ENCODE results near the gene NBR1. TPM values are rescaled to one million over a fixed set of nuclear protein-coding genes. Genes with fewer than 3 reads are reported as not detected.

The NBR1 gene
- total and polyA plus RNA-seq, 2 of the 8 experiments (the other 6 are each of a cell fraction or from before 2014, with no cell fraction given) = 13.5 to 36.0 TPM

GRCh38 chr17:43140396-43141332 is 30.4 kb upstream of the NBR1 start:
- Histone ChIP-seq H3K27ac (ENCODE audit: low read depth, low read length) (no peak overlapping the region), H3K27me3 (replicated peaks in 1 of 4; ENCODE audit: control insufficient read depth in 3 of 4, extremely low read depth in 1 of 4, insufficient read depth in 3 of 4, low read length in 3 of 4) (no peaks in the 10 kb centered on the region), H2BK15ac (ENCODE audit: low read length) (no peak overlapping the region), H3K4me3 (ENCODE audit: extremely low read depth in 1 of 4, insufficient read depth in 2 of 4, low read depth in 3 of 4, low read length in 4 of 4) (no peak overlapping the region), H3K56ac (replicated peaks; ENCODE audit: insufficient read length, low read depth, low read length) (no peak overlapping the region), H2AFZ (ENCODE audit: low read length) (no peak overlapping the region), H4K8ac (ENCODE audit: extremely low read depth, insufficient read depth, low read length) (no peak overlapping the region), H4K5ac (ENCODE audit: insufficient read length, low read depth, low read length) (no peak overlapping the region), H3K9me3 (ENCODE audit: insufficient read depth in 2 of 2, low read depth in 1 of 2, low read length in 1 of 2) (peaks cover 0 to 2% of the 10 kb centered on the region in 2 experiments; a peak in 1 of 4 replicates), H3K79me2 (ENCODE audit: control insufficient read depth in 1 of 2, insufficient read depth in 2 of 2, low read length in 2 of 2) (no peaks in the 10 kb centered on the region), H3K79me1 (ENCODE audit: low read depth, low read length) (no peaks in the 10 kb centered on the region; the same call in 1 of the 2 replicates), H3K36me3 (ENCODE audit: control insufficient read depth in 2 of 4, insufficient read depth in 4 of 4, low read length in 3 of 4) (peaks cover 0 to 3% (median 0%) of the 10 kb centered on the region in 4 experiments; a peak in 3 of 8 replicates), H3K9ac (replicated peaks in 1 of 4; ENCODE audit: extremely low read depth in 1 of 4, low read depth in 3 of 4, low read length in 3 of 4) (no peak overlapping the region), H2AK5ac (ENCODE audit: low read depth, low read length) (no peak overlapping the region), H2BK20ac (ENCODE audit: low read length) (no peak overlapping the region), H3K14ac (ENCODE audit: insufficient read length) (no peak overlapping the region), H3K23me2 (ENCODE audit: low read depth, low read length) (no peaks in the 10 kb centered on the region), H3K4me1 (replicated peaks in 1 of 4; ENCODE audit: control insufficient read depth in 3 of 4, insufficient read depth in 4 of 4, low read length in 3 of 4) (no peaks in the 10 kb centered on the region; a peak in 1 of 7 replicates), H2BK120ac (replicated peaks; ENCODE audit: low read depth, low read length) (no peak overlapping the region), H4K91ac (replicated peaks; ENCODE audit: insufficient read length, low read length) (no peak overlapping the region), H3K23ac (ENCODE audit: insufficient read length) (no peak overlapping the region), H3K4ac (replicated peaks; ENCODE audit: insufficient read length, low read depth, low read length) (no peak overlapping the region), H4K20me1 (replicated peaks in 1 of 2; ENCODE audit: control insufficient read depth in 1 of 2, insufficient read depth in 2 of 2, low read length in 2 of 2) (no peaks in the 10 kb centered on the region), H2BK12ac (ENCODE audit: low read depth, low read length) (no peak overlapping the region), H2BK5ac (ENCODE audit: low read depth, low read length) (no peak overlapping the region), H3K4me2 (ENCODE audit: insufficient read depth in 1 of 2, low read depth in 2 of 2, low read length in 2 of 2) (no peak overlapping the region), H3K18ac (ENCODE audit: extremely low read depth, low read length) (no peak overlapping the region)
- WGBS, 2 experiments (ENCODE audit: extremely low coverage in 1 of 2, insufficient coverage in 1 of 2, insufficient read length in 1 of 2, insufficient replicate concordance in 2 of 2, low coverage in 1 of 2, low lambda C conversion rate in 2 of 2, missing lambda C conversion rate in 1 of 2) = 90% methylated on average over 11 of the region's 11 CpGs; no CpG with 5 or more reads in 1 of the 2 experiments
- FAIRE-seq (no peak), DNase-seq (ENCODE audit: low read depth in 1 of 2, low spot score in 2 of 2) (no peak)
- POLR2A ChIA-PET (ENCODE audit: partially characterized antibody) = interaction anchor here (0.8 to 2.4 kb wide), 6 partner anchors 13 to 175 kb away, joined by 3 to 8 read pairs (median 4); partner anchors contain the start of genes BRCA1 and RPL27
- CTCF ChIA-PET (ENCODE audit: partially characterized antibody) = interaction anchor here (0.6 to 0.9 kb wide), 2 partner anchors 169 to 330 kb away, joined by 3 to 5 read pairs; no protein-coding TSS in a partner anchor
- TF ChIP-seq SIRT6 (IDR thresholded peaks at IDR 0.05; ENCODE audit: low read length) = no peak
- TF ChIP-seq BRCA1 (IDR thresholded peaks at IDR 0.05; ENCODE audit: low read depth, low read length) = no peak
- TF ChIP-seq CBX5 (IDR thresholded peaks at IDR 0.05; ENCODE audit: low read depth, low read length) = no peak
- no peak for TF ChIP-seq RFX5 (IDR thresholded peaks at IDR 0.05; ENCODE audit: borderline replicate concordance, low read depth, low read length)
- TF ChIP-seq MAFK (IDR thresholded peaks at IDR 0.05; ENCODE audit: low read depth, low read length) = no peak
- no peak for TF ChIP-seq PHF8 (conservative IDR thresholded peaks at IDR 0.05; ENCODE audit: low read depth, low read length)
- TF ChIP-seq RXRA (IDR thresholded peaks at IDR 0.05; ENCODE audit: insufficient read depth, low read depth, low read length) = no peak
- TF ChIP-seq MAX (IDR thresholded peaks at IDR 0.05) = no peak
- no peak for TF ChIP-seq CREB1 (IDR thresholded peaks at IDR 0.05)
